GM12892 (cell line): ENCODE results near the gene ELP1.

Experiments used
- POLR2A ChIP-seq: IDR thresholded peaks from 2 replicates; pipeline ENCODE4 v1.6.1; 2011; ENCODE audit warnings: low read depth, low read length, control low read depth
- POLR2AphosphoS5 ChIP-seq: IDR thresholded peaks from 2 replicates; pipeline ENCODE4 v1.6.1; 2011; ENCODE audit warnings: low read depth, low read length, control low read depth
- TAF1 ChIP-seq: IDR thresholded peaks from 2 replicates; pipeline ENCODE4 v1.6.1; 2011; ENCODE audit warnings: low read depth, mild to moderate bottlenecking, control low read depth, low read length, borderline replicate concordance

- TF ChIP-seq POLR2A (no peak), TAF1 (no peak), POLR2AphosphoS5 (no peak)
Observed at GRCh38 chr9:108884701-108885100, 49.2 kb downstream of the ELP1 start.
